Endothelial cell (in vitro differentiated cells): ENCODE data around the gene SMPD2. TPM values are rescaled to one million over a fixed set of nuclear protein-coding genes. Genes with fewer than 3 reads are reported as not detected.

Experiments
- DNase-seq: peaks from one replicate; pipeline ENCODE4 v3.0.0; 2021; ENCODE audit warnings: low spot score
- H3K27ac Mint-ChIP-seq: one replicate; pipeline ENCODE4 v1.8.0; 2021; ENCODE audit warnings: mixed read lengths, inconsistent platforms; ENCODE audit not compliant: unreplicated experiment
- H3K27me3 Mint-ChIP-seq: one replicate; pipeline ENCODE4 v1.8.0; 2021; ENCODE audit warnings: mild to moderate bottlenecking, moderate library complexity, mixed read lengths, inconsistent platforms; ENCODE audit not compliant: unreplicated experiment
- H3K36me3 Mint-ChIP-seq: one replicate; pipeline ENCODE4 v1.8.0; 2021; ENCODE audit warnings: mild to moderate bottlenecking, low read depth, mixed read lengths, inconsistent platforms; ENCODE audit not compliant: unreplicated experiment
- H3K4me1 Mint-ChIP-seq: one replicate; pipeline ENCODE4 v1.8.0; 2021; ENCODE audit warnings: mild to moderate bottlenecking, mixed read lengths, inconsistent platforms; ENCODE audit not compliant: unreplicated experiment
- H3K4me3 Mint-ChIP-seq: one replicate; pipeline ENCODE4 v1.8.0; 2021; ENCODE audit warnings: mild to moderate bottlenecking, mixed read lengths, inconsistent platforms; ENCODE audit not compliant: unreplicated experiment
- H3K9me3 Mint-ChIP-seq: one replicate; pipeline ENCODE4 v1.8.0; 2021; ENCODE audit warnings: mixed read lengths, inconsistent platforms; ENCODE audit not compliant: unreplicated experiment
- total RNA-seq: library from RNA; stranded (reverse); fragmentation: NEBNext Ultra II Directional; extraction: Animal tissue kit (Norgen Biotek cat#: 25700); gene quantifications from one replicate; pipeline ENCODE4 v1.2.1, GENCODE V29; 2021; ENCODE audit not compliant: unreplicated experiment
- TF ChIP-seq, protein P1 (sequence below): fragments of 200-600 bp; sonication (generic); IDR thresholded peaks from one replicate; pipeline ENCODE4 v1.5.0; 2021; ENCODE audit warnings: antibody characterized with exemption; ENCODE audit not compliant: unreplicated experiment

SMPD2 gene
- total RNA-seq, 1 donor from 2014 or later: 8.8 TPM

DNA sequence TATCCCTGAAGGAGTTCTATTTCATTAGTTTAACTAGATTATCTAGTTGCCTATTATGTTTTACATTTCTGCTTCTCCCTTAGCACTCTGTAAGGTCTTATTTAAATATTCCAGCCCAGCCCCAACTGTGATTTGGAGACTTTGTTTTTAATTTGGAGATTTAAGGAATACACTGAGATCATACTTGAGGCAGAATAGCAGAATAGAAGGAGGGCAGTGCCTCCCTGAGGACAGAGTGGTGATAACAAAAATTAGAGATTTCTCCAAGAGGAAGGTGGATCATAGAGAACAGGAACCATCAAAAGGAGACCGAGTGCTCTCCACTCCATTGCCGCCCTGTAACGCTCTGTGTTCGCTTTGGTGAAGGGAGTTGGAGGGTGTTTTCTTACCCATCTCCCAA, 43.5 kb upstream of the SMPD2 start:
- Mint-ChIP-seq H3K27ac (no peak overlapping the region), H3K4me1 (peaks cover 4% of the 10 kb centered on the region), H3K27me3 (no peaks in the 10 kb centered on the region), H3K36me3 (no peaks in the 10 kb centered on the region), H3K9me3 (no peaks in the 10 kb centered on the region), H3K4me3 (no peak overlapping the region)
- TF ChIP-seq, protein P1, sequence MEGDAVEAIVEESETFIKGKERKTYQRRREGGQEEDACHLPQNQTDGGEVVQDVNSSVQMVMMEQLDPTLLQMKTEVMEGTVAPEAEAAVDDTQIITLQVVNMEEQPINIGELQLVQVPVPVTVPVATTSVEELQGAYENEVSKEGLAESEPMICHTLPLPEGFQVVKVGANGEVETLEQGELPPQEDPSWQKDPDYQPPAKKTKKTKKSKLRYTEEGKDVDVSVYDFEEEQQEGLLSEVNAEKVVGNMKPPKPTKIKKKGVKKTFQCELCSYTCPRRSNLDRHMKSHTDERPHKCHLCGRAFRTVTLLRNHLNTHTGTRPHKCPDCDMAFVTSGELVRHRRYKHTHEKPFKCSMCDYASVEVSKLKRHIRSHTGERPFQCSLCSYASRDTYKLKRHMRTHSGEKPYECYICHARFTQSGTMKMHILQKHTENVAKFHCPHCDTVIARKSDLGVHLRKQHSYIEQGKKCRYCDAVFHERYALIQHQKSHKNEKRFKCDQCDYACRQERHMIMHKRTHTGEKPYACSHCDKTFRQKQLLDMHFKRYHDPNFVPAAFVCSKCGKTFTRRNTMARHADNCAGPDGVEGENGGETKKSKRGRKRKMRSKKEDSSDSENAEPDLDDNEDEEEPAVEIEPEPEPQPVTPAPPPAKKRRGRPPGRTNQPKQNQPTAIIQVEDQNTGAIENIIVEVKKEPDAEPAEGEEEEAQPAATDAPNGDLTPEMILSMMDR: no peak
- DNase-seq: no peak

DNA sequence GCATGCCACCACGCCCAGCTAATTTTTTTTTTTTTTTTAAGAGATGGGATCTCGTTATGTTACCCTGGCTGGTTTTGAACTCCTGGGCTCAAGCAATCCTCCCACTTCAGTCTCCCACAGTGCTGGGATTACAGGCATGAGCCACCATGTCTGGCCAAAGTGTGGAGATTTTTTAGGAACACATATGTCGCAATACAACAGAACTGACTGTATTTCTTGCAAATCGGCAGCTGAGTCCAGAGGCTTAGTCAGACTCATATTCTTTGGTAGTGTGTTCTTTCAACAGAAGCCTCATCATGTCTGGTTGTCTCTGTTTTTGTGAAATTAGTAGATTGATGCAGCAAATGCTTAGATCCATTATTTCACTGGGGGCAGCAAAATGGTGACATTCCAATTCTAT, 34.3 kb upstream of the SMPD2 start:
- no peaks in the 10 kb centered on the region for H3K9me3 Mint-ChIP-seq
- TF ChIP-seq, protein P1: no peak

DNA sequence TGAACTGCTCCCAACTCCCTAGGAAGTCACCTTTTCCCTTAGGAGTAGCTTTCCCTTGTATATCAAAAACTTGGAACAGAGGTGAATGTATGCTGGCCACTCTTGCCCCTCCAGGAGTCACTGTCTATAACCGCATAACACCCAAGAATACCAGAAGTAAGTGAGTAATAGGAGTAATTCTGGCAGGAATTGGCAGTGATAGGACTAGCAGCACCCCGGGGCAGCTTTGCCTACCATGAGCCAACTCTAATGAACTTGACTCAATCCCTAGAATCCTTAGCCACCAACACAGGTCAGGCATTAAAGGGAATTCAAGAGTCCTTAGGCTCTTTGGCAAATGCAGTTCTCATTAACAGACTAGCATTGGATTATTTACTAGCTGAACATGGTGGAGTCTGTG, 29.5 kb upstream of the SMPD2 start:
- DNase-seq: no peak
- Mint-ChIP-seq H3K36me3 (no peaks in the 10 kb centered on the region), H3K4me3 (no peak overlapping the region), H3K27ac (no peak overlapping the region), H3K9me3 (no peaks in the 10 kb centered on the region), H3K4me1 (no peaks in the 10 kb centered on the region), H3K27me3 (no peaks in the 10 kb centered on the region)
- TF ChIP-seq, protein P1: no peak

More for the DNA sequence above, 34.3 kb upstream of the SMPD2 start:
- DNase-seq: no peak
- no peak overlapping the region for H3K4me3 Mint-ChIP-seq
- no peak overlapping the region for H3K27ac Mint-ChIP-seq
- H3K27me3 Mint-ChIP-seq: no peaks in the 10 kb centered on the region
- H3K36me3 Mint-ChIP-seq: no peaks in the 10 kb centered on the region
- no peaks in the 10 kb centered on the region for H3K4me1 Mint-ChIP-seq

DNA sequence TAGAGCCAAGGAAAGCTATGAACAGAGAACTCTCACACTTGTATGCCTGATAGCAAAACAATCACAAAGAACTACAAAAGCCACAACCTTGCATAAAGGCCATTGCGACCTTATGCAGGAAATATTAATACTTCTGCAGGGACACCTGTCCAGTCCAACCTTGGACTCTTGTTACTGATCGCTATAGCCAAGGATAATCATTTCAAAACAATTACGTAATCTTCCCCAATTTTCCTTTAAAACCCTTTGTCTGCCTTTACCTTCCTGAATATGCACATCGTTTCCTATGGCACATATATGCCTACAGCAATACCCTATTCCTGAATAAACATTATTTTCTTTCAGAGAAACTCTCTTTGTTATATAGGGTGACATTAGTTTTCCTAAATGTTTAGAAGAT, 22.9 kb upstream of the SMPD2 start:
- DNase-seq: no peak
- Mint-ChIP-seq H3K27ac (no peak overlapping the region), H3K36me3 (no peaks in the 10 kb centered on the region), H3K4me3 (no peak overlapping the region), H3K9me3 (no peaks in the 10 kb centered on the region), H3K4me1 (no peaks in the 10 kb centered on the region), H3K27me3 (no peaks in the 10 kb centered on the region)
- TF ChIP-seq, protein P1: no peak

DNA sequence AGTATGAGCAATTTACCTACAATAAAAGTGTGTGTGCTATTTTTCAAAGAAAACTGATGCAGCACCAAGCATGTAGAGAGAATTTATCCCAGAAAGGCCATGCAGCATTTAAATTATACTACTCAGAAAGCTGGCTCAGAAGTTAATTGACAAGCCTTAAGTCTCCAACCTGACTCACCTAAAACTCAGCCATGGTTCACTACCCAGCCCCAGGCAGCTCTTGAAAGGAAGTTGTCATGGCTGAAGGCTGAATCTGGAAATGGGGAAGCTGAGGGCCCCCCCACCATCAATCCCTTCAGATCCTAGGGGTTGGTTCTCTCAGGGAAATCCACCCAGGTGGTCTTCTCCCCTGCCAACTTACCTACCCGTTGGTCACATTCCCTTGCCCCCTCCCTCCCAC, 19.8 kb upstream of the SMPD2 start:
- no peak for DNase-seq
- Mint-ChIP-seq H3K4me1 (no peaks in the 10 kb centered on the region), H3K27ac (no peak overlapping the region), H3K4me3 (no peak overlapping the region), H3K27me3 (peaks cover 1% of the 10 kb centered on the region), H3K36me3 (peaks cover 3% of the 10 kb centered on the region), H3K9me3 (no peaks in the 10 kb centered on the region)
- TF ChIP-seq, protein P1: no peak
